HUDEP-2 (cell line): ENCODE data around the gene ZNF630.
"Not testable (repeated sequence)": the region's sequence is repeated elsewhere in the genome, so short reads cannot be mapped to it uniquely, and the experiment has no call there.

Experiments used
- DNase-seq, 76 experiments: peaks; one replicate each; lab custom pipeline; 2025; ENCODE audit not compliant: unreplicated experiment in 76 of 76; lab: John Stamatoyannopoulos, UW

Gene ZNF630

GRCh38 chrX:48030641-48031173 is 40.7 kb downstream of the ZNF630 start:
- DNase-seq, result not testable (repeated sequence)

- DNase-seq, result no peak
Measured at GRCh38 chrX:48030237-48030636, 41.2 kb downstream of the ZNF630 start.

- no peak for DNase-seq
Measured at GRCh38 chrX:48028091-48028490, 43.3 kb downstream of the ZNF630 start.

GRCh38 chrX:48027545-48027944 is 43.9 kb downstream of the ZNF630 start:
- DNase-seq, result not testable (repeated sequence)

- DNase-seq, result peak in 43 of 76 experiments; percentile 0 to 54 (median 16)
Measured at GRCh38 chrX:48025561-48025960, 45.9 kb downstream of the ZNF630 start.

GRCh38 chrX:48022738-48023137 is 48.7 kb downstream of the ZNF630 start:
- DNase-seq, result no peak

- DNase-seq, result no peak
Measured at GRCh38 chrX:48022100-48022499, 49.3 kb downstream of the ZNF630 start.

- DNase-seq, result peak in 54 of 76 experiments; percentile 0 to 83 (median 58)
Measured at GRCh38 chrX:48021026-48021900, 50.2 kb downstream of the ZNF630 start.

GRCh38 chrX:48020472-48020871 is 51.0 kb downstream of the ZNF630 start:
- DNase-seq, result not testable (repeated sequence)

GRCh38 chrX:48019892-48020291 is 51.5 kb downstream of the ZNF630 start:
- not testable (repeated sequence) for DNase-seq

- DNase-seq, result not testable (repeated sequence)
Measured at GRCh38 chrX:48016583-48017310, 54.7 kb downstream of the ZNF630 start.

GRCh38 chrX:48009445-48009960 is 61.9 kb downstream of the ZNF630 start:
- DNase-seq, result not testable (repeated sequence)
